NK-92 (cell line): ENCODE measurements around the gene NT5DC3.

Experiments used
- DNase-seq: peaks from one replicate; lab custom pipeline; 2025; ENCODE audit not compliant: unreplicated experiment; lab: John Stamatoyannopoulos, UW

Gene NT5DC3

DNA sequence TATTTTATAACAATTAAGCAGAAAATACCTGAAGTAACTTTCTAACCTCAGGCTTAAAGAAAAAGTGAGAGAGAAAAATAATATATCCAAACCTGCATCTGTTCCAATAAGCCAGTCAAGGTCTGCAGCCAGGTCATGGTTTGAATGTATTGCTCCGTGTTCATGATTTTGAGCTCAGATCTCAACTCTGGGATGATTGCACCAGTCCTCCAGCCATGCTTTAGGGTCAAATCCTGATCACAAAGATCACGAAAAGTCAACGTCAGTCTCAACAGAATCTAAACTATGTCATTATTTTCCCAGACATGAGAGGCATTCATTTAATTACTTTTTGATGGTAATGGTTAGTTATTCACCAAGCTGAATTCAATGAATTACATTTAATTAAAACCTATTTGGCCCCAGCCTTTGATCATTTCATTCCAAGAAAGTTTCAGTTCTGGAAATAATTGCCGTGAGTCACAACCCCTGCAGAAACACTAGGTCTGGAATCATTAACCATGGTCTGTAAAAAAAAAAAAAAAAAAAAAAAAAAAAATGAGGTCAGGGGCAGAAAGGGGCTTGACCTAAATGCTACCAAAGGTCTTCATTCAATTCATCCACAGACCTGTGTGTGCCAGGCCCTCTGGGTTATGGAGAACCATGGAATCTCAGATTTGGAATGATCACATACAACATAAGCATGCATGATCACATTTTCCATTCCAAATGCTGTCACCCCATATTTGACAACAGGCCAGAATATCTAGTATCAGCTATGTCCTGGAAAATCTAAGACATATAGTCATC lies 55.6 kb downstream of the NT5DC3 start:
- no peak for DNase-seq

DNA sequence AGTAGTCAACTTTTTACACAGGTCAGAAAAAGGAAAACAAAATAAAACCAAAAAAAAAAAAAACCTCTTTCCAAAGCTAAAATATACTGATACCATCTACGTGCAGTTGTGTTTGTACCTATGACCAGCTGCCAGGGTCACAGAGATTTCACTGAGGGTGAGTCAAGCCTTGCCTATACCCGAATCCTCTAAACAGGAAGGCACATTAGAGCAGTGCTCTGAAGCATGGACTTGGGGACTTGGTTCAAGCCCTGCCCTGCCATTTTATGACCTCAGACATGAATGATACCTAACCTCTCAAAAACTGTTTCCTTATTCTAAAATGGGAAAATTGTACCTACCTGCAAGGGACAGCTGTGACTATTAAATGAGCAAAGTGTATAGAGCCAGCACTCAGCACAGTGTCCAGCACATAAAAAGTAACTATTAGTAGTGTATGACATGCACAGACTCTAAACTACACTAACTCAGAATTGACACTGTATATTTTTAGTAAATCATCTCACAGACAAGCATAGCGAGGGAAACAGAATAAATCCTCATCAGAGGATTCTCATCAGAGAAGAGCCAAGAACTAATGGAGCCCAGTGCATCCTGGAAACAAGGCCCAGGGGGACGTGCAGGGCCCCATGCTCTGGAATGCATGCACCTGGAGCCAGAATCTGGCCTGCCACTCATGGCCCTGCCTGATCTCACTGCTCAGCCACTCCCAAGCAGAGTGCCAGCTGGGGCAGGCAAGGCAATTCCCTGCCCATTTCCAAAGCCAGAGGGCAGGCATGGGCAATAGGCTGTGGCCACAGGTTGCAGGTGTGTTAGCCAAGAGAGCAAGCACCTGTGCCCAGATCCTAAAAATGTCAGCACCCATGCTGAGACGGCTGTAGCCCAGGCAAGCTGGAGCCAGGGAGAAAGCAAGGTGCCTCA lies 57.0 kb downstream of the NT5DC3 start:
- no peak for DNase-seq

- DNase-seq = no peak
Measured at GRCh38 chr12:103782399-103782798, 58.6 kb downstream of the NT5DC3 start.

- DNase-seq = no peak
Measured at GRCh38 chr12:103780992-103781391, 60.0 kb downstream of the NT5DC3 start.

- DNase-seq = no peak
Measured at GRCh38 chr12:103780093-103780440, 61.0 kb downstream of the NT5DC3 start.

DNA sequence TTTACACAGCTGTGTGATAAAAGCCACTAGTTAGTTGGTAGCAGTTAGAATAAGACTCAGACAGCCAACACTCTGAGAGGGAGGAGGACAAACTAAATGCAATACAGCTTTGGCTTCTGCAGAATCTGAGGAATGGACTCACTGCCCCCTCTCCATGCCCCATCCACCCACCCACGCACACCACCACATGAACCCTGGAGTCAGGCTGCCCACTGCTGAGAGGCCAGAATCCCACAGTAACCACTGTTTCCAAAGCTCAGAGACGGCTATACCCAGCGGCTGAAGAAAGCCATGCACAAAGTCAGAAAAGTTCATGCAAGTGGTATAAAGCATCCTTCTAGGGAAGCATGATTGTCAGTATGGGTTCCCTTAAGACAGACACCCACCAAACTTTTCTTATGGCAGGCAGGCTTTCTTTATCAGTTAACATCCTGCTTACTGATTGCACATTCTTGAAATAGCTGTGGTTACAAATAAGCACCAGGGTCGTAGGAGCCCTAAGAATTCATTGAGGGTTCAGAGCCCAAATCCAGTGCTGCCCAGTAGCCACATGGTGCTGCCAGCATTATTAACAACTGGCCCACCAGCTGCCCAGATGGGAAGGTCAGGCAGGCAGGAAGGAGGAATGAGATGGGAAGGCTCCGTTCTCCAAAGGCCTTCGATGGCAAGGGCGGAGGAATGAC lies 61.5 kb downstream of the NT5DC3 start:
- DNase-seq = no peak

DNA sequence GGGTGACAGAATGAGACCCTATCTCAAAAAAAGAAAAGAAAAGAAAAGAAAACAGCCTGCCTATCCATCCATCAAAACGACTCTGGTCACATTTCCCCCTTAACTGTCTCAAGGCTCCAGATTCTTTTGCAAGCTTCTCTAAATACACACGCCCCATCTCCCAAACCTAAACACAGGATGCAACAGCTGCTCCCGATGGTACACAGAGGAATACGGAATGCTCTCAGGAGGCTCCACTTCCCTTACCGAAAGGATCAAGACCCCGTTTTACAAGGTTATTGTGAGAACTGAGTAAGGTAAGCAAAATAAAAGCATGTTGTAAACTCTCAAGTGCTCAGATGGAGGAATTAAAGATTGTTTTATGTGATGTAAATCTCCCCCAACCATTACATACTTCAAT lies 62.3 kb downstream of the NT5DC3 start:
- no peak for DNase-seq

DNA sequence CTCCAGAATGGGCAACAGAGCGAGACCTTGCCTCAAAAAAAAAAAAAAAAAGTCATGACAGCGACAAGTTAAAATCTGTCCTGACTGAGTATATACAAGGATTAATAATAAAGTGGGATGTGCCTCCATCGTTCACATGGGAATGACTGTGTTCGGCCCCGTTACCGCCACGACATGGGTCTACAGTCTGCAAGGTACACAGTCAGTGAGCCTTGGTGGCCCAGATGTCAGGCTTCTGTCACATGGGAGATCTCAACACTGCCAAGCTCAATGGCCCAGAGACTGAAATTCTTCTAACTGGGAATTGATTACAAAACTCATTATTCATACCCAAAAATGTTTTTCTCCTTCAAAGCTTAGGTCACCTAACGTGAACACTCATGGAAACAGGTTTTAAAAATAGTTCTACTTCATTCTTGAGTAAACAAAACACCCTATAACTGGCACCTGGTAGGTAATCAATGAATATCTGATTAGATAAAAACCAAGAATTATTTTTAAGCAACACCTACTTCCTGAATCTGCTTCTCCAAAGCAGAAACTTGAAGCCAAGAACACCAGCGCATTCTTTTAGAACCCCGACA lies 66.0 kb downstream of the NT5DC3 start:
- no peak for DNase-seq

DNA sequence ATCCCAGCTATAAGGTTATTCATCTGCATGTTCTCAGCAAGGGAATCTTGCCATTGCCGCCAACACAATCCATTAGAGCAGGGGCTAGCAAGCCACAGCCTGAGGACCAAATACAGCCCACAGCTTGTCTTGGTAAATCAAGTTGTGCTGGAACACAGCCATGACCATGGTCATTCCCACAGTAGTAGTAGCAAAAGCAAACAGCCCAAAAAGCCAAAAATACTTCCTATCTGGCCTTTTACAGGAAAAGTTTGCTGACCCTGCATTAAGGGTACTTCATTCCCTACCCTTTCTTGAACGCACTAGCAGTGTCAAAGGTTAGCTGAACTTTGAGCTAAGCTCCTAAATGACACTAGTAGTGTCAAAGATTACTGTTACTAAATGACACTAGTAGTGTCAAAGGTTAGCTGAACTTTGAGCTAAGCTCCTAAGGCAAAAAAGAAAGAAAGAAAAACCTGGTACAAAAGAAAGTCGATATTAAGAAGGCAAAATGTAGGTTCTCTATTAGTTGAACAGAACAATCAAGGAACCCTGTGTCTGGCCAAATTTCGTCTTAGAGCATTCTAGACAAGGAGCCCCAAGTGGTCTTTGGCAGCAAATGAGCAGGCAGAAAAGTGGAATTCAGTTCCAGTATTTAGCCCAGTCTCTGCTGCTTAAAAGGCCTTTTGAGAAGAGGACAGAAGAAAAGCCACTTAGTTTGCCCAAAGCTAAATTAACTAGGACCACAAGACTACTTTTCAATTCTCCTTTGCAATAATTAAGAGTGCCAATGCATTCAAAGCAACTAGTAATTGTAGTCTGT lies 67.7 kb downstream of the NT5DC3 start:
- DNase-seq = no peak

DNA sequence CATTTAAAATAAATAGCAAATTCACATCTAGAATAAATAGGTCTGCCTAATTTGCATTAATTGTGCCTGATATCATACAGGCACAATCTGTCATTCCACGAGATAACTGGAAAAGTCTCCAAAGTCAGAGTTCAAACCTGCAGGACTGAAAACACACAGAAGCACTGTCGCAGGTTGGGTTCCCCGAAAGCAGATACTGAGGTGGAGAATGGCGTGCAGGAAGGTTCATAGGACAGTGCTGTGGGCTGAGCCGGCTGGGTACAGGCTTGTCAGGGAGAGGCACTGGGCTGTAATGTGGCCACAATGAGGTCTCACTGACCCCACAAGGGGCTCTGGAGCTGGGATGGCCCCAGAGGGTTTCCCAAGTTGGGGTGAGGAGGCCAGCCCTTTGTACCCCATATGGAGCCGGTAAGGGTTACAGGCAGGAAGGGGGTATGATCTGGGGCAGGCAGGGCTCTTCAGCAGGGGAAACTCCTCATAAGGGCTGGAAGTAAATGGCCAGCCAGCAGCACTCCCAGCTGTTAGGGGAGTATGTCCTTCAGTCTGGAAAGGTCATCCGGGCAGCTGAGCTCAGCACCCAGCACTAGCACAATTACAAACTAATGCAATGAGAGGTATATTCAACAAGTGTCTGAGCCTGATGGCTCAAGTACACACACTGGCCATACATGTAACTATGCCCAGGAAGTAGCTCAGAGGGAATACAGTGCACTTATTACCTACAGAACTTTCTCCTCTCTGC lies 68.5 kb downstream of the NT5DC3 start:
- no peak for DNase-seq

DNA sequence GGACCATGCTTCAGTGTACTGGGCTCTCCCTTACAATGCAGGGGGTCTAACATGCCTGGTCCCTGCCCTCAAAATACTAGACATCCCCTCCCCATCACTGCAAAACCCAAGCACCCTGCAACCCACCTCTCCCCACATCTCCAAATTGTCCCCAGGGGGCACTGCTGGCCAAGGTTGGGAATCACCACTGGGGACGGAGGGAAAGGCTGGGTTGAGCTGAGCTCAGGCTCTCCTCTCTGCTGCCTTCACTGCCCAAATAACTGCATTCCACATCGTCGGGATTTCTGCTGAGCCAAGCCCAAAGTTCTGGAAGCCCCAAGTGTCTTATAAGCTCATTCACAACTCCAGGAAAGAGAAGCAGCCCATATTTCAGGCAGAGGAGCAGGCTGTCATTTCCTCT lies 69.6 kb downstream of the NT5DC3 start:
- DNase-seq = no peak

DNA sequence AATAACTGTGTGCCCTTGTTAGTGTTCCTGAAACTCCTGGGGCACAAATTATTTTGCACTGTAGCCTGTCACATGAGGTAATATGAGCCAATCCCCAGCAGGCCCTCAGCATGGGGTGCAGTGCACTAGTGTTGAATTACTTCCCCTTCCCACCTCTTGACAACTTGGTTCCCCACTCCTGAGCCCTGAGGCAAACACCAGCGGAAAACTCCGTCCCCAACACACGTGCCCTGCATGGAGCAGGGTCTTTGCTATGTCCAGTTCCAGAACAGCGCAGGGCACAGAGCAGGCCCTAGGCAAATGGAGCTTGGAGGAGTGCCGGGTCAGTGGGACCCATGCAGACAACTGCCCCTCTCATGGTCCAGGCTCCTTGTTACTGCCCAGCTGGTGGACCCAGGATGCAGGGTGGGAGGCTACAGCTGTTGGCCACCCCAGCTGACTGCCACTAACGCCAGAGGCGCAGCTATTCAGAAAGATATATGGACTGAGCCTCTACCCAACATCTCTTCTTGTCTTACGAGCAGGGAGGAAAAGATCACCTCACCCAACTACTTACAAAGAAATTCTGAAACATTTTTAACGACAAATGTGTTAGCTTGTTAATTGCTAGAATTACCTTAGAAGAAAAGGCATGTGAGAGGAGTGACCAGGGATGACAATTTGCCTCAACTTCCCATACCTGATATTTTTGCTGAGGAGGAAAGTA lies 71.6 kb downstream of the NT5DC3 start:
- DNase-seq = no peak

DNA sequence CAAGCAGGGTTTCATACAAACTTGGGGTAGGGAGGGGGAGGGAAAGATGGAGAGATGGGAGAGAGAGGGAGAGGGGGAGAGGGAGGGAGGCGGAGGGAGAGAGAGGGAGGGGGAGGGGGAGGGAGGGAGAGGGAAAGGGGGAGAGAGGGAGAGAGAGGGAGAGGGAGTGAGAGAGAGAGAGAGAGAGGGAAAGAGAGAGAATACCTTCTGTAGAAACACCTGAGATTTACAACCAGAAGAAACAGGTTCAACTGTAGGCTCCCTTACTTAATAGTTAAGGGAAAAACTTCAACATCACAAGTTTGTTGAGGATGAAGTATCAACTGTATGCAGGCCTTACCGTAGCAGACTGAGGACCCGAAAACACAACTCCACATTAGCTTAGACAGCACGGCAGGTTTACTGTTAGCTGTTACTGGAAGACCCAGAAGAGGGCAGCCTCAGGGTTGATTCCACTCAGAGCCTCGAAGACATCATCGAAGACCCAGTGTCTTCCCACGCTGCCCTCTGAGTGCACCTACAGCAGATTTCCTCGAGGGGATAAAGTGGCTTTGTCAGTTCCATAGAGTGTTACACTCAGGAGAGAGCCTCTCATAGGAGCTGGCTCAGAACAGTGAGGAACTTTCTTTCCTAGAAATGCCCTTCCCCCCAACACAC lies 72.4 kb downstream of the NT5DC3 start:
- no peak for DNase-seq

DNA sequence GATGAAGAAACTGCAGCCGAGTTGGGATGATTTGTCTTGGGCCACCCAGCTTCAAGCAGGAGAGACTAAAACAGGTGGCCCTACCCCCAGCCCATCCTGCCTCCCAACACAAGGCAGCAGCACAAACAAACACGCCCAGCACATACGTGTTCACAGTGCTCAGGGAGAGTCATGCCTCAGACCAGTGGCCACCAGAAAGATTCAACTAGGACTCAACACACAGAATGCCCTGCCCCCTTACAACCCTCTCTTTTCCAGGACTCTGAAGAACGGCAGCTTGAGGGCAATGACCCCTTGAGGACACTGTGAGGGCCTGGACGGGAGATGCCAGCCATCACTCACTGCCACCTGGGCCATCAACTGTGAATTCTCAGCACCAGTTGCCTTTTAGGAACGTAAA lies 75.0 kb downstream of the NT5DC3 start:
- DNase-seq = no peak

GRCh38 chr12:103765322-103765721 lies 75.7 kb downstream of the NT5DC3 start:
- DNase-seq = no peak

- no peak for DNase-seq
Measured at GRCh38 chr12:103762473-103762872, 78.6 kb downstream of the NT5DC3 start.

- DNase-seq = no peak
Measured at GRCh38 chr12:103758310-103759089, 82.5 kb downstream of the NT5DC3 start.

DNA sequence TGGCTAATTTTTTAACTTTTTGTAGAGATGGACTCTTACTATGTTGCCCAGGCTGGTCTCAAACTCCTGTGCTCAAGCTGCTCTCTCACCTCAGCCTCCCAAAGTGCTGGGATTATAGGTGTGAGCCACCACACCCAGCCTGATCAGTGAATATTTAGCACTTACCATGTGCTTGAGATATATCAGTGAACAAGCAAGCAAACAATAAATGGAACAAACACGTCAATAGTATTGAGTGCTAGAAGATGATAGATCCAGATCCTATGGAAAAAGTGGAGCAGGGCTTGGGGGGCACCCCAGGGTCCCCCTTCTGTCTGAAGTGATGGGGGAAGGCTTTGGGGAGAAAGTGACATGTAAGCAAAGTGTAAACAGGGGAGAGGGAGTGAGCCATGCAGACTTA lies 83.8 kb downstream of the NT5DC3 start:
- no peak for DNase-seq
